Hematopoietic multipotent progenitor cell treated with erythropoietin and hydrocortisone succinate and interleukin-3 and kit ligand, for 6 days (in vitro differentiated cells): ENCODE data around the gene CFC1.
"Not testable (repeated sequence)": the region's sequence is repeated elsewhere in the genome, so short reads cannot be mapped to it uniquely, and the experiment has no call there.

Experiments used
- DNase-seq: peaks from one replicate; pipeline ENCODE4 v3.0.0-alpha.2; 2015

Gene CFC1

DNA sequence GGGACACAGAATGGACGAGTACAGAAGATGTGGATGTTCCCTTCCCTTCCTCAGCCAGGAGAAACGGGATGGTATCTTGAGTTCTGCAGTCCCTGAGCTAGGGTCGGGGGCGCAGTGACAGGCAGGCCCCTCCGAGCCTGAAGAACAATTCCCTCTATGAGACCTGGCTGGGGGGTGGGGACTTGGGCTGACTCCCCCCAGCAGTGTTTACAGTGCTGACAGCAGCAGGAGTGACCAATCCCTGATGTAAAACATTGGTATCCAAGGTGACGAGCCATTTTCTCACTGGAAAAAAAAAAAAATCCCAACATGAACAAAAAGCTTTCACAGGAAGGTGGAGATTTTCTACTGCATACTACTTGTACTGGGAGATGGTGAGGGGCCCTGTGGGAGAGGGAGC, at the start of gene CFC1:
Gene CFC1 (minus strand): TSS at position 183 of the 400 bp plus-strand sequence. CDS start 288 bp downstream, outside the sequence.
- DNase-seq: not testable (repeated sequence)

DNA sequence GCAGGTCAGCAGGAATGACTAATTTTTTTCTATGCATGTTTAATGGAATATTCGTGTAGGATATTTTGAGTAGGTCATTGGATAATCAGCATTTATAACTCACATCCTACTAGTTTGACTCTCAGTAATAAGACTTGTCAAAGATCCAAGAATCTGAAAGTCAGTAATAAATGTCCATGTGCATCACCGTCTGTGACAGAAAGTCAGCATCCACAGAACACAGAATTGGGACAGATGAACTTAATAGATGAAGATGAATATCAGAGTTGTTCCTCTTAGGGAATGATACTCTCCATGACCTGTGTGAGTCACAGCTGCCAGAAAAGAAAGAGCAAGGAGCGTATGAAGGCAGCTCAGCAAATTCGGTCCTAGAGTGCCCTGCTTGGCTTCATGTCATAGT, 42.3 kb upstream of the CFC1 start:
- DNase-seq: not testable (repeated sequence)

DNA sequence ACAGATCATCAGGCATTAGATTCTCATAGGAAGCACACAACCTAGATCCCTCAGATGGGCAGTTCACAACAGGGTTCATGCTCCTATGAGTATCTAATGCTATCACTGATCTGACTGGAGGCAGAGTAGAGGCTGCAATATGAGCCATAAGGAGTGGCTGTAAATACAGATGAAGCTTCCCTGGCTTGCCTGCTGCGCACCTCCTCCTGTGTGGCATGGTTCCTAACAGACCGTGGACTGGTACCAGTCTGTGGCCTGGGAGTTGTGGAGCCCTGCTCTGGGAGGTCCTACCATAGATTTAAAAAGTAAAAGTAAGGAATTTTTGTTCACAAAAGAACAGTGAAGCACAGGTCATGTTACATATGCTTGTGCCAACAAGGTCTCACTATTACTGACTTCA, 39.6 kb upstream of the CFC1 start:
- not testable (repeated sequence) for DNase-seq

DNA sequence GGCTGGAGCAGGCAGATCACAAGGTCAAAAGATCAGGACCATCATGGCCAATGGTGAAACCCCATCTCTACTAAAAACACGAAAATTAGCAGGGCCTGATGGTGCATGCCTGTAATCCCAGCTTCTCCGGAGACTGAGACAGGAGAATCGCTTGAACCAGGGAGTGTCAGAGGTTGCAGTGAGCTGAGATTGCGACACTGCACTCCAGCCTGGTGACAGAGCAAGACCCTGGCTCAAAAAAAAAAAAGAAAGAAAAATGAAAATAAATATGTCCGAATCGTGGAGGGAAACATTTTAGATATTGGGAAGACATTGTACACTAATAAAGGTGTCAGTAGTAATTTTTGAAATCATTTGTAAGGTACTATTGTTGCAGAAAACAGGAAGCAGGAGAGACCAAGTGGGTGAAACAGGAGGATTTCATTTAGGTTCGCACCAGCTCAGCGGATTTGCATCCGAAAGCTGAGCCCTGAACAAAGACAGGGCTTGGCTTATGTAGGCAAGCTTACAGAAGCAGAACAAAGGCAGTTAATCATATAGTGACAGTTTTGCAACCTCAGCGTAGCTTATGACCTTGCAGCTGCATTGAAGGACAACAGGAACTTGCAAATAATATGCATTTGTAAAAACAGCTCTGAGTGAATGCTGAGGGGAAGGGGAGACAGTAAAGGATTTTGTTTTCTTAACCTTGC, 29.6 kb upstream of the CFC1 start:
- DNase-seq: not testable (repeated sequence)

DNA sequence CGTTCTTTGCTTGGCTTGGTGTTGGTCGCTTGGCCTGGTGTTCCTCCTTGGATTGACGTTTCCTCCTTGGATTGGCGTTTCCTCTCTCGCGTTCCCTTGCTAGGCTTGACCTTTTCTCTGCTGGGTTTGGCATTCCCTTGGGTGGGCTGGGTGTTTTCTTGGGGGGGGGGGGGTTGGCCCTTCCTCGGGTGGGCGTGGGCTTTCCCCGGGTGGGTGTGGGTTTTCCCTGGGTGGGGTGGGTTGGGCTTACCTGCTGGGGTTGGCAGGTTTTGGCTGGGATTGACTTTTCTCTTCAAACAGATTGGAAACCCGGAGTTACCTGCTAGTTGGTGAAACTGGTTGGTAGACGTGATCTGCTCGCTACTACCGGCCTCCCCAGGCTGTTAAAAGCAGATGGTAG, 11.8 kb upstream of the CFC1 start, which contains the start of gene POTEJ:
Gene POTEJ (plus strand): TSS at position 301 of the 400 bp plus-strand sequence. CDS start 93 bp downstream, at position 394.
- not testable (repeated sequence) for DNase-seq

DNA sequence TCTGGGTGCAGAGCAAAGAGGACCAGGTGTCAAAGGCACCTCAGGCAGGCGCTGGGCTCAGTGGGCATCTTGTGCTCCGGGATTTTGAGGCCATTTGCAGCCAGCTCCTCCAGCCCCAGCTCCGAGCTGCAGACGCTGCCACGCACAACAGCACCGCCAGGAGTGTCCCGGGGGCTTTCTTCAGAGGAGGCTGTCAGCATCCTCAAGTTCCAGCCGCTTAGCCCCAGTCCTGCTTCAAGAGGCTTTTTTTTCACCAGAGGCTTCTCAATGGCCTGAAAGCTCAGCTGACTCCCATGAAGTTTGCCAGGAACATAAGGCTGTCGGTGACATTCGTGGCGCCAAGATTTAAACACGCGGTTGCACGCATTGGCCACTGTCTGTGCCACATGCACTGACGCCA, 11.1 kb upstream of the CFC1 start:
- not testable (repeated sequence) for DNase-seq

DNA sequence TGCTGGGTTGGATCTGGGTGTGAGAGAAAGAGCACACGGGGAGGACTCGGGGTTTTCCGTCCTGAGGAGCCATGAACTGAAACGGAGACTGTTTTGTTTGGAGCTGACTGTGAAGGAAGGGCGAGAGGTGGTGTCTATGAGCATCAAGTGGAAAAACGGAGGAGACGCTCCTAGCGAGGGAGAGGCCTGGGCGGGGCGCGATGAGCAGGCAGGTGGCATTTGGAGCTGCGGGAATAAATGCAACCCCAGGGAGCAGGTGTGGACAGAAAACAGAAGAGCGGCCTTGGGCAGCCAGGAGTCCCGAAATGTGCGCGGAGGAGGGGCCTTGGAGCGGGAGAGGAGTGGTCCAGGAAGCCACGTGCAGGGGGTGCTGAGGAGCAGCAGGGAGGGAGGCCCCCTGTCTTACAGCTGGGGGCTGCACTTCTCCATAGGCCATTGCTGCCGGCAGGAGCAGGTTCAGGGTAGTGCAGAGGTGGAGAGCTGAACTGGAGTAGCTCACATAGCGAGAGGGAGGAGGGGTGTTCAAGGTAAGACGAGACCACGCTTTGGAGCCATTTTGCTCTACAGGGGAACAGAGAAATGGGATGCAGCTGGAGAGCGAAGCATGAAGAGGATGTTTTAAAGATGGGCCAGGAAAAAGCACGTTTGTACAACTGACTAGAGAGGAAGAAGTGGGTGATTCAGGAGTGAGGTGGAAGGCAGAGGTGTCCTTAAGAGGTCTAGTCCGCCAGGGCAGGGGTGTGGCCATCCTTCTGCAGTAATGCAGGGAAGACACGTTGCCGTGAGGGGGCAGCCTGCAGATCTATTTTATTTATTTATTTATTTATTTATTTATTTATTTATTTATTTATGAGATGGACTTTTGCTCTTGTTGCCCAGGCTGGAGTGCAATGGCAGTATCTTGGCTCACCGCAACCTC, 9.9 kb upstream of the CFC1 start:
- DNase-seq: not testable (repeated sequence)

DNA sequence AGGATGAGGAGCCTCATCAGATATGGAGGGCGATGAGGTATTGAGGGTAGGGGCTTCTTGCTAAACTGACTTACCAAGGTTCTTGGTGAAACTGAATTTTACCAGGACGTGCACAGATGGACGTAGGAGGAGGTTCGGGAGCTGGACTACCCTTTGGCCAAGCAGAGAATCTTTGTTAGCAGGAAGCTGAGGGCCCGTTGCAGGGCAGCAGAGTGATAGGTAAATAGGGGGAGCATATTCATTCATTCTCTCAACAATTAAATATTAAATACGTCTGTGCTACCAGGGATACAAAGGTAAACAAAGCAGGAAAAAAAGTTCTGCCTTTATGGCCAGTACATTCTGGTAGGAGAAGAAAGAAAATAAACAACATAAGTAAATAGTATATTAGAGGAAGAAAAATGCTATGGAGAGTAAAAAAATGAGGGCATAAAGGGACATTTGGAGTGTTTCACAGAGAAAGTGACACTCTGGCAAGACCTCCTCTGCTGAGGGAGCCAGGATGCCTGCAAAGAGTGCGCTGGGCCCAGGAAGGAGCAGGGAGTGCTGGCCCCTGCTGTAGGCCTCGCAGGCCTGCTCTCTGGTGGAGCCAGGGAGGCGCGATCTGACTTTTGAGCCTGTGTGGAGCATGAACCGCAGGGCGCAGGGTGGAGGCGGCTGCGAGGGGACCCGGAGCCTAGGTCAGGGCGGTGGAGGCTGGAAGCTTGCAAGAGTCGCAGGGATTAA, 9.1 kb upstream of the CFC1 start:
- DNase-seq: not testable (repeated sequence)

DNA sequence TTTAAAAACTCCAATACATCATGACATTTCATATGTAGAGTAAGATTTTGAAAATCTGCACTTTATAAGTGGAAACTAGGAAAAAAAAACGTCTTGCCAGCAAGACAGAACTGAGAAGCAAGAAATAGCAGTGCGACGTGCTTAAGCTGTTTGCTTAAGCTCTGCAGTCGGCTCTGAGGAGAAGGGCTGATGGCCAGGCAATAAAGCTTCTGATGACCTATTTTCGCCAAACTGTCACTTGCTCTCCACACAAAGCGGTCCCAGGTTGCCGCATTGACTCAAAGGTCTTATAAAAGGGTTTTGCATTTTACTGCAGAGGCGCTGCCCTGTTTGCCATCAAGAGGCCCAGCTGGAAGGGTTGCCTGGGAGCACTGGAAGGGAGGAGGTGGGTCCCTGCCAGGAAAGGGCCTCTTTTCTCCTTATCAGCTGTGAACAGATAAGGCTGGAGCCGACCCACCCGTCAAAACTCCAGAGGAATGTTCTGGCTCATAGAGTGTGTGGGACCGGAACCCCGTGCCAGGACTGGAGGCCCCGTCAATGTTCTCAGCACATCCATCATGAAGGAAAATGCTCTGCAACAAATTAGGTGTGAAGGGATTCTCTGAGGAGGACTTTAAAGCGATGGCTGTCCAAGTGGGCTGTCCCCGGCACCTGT, 2.4 kb upstream of the CFC1 start:
- not testable (repeated sequence) for DNase-seq

DNA sequence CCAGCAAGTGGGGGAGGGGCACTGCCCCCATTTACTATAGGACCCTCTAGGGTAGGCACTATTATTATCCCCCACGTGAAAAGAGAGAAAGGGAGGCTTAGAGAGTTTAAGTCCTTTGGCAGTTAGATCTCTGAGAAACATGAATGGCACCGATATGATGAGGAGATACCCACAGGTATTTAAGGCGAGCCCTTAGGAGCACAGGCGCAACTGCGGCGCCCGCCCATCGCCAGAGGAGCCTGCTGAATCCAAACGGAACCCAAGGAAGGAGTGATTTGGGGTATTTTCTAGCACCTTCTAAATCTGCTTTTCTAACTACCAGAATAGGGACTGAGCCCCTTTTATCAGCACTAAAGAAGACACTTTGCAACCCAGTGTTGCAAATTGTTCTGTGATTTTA, 551 bp upstream of the CFC1 start:
- not testable (repeated sequence) for DNase-seq

DNA sequence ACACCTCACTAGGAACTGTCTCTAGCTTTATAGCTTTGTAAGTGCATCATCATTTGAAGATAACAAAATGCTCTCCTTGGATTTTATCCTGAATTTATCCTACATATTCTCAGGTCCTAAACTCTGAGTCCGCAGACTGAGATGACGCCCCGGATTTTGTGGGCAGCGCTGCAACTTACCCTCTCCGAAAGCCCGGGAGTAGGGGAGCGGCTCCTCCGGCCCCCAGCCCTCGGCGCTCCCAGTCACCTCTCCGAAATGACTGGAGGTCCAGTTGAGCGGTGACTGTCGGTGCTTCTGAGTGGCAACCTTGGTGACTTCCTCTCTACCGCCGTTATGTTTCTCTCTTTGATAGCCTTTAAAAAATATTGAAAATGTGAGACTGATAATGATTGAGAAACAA, 912 bp downstream of the CFC1 start:
- DNase-seq: not testable (repeated sequence)

DNA sequence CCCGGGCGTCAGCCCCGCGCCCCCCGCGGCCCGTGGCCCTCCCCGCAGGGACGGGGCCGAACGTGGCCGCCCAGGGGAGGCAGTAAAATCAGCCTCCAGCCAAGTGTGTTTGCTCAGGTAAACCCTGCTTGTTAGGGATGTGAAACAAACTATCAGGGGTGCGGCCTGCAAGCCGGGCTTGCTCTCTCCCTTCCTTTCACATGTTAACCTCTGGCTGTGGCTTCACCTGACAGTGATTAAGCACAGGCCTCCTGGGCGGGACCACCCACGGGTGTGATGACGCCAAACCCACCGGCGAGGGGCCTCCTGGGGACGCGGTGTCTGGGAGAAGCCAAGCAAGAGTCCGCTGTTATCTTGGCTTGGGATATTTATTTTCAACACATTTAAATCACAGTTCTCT, 1.4 kb downstream of the CFC1 start:
- not testable (repeated sequence) for DNase-seq

DNA sequence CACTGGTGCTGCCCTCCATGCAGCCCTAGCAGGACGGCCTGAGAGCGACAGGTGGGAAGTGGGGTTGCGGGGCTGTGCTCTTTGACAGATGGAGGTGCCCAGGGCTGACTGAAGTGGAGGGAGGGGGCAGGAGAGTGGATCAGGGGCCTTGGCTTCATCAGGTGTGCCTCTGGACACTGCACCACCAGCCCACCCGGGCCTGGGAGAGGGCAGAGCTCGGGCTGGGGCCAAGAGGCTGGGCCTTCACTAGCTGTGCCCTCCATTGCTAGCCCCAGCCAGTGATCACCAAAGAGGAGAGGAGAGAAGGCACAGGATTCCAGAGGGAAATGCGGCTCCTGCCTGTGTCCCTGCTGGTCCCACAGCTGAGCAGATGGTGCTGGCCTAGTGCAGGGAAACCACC, 2.6 kb downstream of the CFC1 start:
- not testable (repeated sequence) for DNase-seq

DNA sequence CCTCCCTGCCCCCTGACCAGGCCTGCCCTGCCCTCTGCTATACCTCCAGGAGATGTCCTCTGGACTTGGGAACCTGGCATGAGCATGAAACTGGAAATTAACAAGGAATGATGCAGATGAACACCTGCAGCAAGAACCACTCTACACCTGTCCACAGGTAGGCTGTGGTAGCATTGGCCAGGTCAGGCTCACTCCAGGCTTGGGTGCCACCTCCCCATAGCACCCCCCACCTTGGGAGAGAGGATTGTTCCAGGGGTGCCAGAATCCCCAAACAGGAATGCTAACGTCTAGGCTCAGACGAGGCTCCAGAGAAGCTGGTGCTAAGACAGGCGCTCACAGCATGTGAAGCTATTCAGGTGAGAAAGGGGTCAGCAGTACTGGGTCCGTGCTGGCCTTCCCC, 5.4 kb downstream of the CFC1 start:
- DNase-seq: not testable (repeated sequence)

DNA sequence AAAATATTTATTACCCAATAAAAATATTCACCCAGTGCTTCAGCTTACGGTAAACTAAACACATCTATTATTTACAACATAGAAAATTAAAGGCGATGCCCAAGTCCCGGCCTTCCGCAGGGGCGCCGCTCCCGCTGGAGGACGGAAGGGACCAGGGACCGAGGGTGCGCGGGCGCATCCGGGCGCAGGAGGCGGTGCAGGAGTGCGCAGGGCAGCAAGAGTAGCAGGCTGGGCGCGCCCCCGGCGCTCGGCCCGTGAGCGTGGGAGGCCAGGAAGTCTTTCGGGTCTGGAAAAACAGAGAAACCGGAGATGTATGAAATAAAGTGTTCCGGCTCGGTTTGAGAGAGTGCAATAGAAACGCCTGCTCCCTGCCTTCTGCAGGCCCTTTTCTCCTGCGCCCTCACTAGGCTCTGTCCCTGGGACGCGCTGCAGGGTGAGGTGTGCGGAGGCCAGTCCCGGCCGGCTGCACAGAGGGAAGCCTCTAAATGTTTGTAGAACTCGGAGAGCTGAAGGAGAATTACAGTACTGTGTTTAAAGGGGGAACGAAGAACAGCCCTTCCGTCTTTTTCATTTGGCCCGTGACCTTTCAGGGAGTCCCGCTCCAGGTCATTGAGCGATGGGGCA, 6.5 kb downstream of the CFC1 start:
- not testable (repeated sequence) for DNase-seq

DNA sequence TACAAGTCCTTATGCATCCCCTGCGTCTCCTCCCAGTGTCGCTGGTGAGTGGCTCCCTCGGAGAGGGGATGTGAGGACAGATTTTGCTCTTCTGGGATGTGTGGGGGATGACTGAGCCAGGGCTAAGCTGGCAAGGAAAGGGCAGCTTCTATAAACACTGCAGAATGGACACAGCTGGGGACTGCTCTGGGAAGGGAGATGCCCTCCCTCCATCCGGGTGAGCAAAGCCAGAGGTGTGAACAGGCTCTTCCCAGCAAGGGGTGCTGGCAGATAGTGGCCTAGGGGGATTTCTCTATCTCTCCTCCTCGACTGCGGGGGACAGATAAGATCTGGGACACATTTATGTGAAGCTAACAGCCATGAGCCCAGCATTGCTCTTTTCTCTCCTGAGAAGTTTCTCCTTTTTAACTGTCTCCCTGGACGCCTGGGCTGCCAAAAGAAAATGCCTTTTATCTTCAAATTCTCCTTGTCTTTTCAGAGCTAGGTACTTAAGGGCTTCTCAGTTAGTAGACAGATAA, 8.5 kb downstream of the CFC1 start:
- DNase-seq: not testable (repeated sequence)

DNA sequence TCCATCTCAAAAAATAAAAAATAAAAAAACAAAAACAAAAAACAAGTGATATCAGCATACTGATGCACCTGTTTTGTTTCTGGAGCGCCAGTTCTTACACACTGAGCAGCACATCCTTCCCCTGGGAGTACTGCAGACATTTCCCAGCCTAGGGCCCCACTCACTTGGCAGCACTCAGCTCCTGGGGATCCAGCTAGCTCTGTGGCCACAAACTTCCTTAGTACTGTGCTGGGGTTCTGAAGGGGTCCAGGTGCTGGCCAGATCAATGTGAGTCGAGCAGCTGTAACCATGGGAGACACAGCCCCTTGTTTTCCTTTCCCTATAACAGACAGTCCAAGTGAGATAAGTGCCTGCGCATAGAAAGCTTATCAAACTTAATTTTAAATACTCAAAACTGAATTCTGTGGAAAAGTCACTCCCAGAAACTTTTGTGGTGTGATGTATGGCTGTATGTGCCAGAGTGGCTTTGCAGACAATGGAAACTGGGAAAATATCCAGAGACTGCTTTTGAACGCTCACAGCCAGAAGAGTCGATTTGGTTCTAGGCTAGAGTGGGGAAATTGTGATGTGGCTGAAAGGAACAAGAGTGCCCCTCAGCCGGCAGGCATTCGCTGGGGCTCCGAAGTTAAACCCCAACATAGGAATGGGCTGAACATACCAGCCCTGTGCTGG, 9.1 kb downstream of the CFC1 start:
- DNase-seq: not testable (repeated sequence)

DNA sequence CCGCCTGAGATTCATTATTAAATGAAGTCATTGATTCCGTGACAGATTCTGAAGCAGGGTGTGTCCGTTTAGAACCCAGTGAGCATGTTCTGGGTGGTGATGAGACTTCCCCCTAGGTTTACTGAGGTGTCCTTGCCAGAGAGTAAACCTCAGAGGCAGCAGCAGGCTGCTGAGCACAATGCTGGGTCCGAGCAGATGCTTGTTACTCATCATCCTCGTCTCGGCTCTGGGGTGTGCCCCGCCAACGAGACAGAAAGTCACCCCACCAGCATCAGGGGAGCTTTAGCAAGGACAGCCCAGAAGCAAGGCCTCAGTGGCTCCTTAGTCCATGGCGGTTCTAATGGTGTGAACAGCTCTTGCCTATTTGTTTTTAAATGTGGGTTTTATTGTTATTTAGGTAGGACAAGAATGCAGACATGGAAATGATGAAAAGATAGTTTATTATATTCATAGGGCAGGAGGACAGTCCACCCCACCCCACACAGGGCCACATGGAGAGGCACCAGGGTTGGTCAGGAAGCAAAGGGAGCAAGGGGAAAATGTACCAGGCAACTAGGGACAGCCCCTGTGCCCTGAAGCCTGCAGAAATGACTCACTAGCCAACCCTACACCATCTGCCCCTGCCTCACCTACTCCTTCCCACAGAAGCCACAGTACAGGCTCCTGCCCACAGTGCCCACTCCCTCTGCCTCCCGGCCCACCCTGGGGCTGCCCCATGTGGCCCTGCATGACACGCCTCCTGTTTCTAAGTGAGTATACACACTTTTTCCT, 10.5 kb downstream of the CFC1 start:
- not testable (repeated sequence) for DNase-seq

DNA sequence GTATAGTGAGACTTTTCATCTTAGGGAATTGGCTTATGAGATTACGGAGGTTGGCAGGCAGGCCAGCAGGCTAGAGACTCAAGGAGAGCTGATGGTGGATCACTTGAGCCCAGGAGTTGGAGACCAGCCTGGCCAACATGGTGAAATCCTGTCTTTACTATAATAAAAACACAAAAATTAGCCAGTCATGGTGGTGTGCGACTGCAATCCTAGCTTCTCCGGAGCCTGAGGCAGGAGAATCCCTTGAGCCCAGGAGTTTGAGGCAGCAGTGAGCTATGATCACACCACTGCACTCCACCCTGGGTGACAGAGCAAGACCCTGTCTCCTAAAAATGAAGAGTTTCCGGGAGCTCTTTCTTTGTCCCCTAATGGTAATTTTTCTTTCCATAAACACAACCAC, 14.6 kb downstream of the CFC1 start:
- DNase-seq: not testable (repeated sequence)

DNA sequence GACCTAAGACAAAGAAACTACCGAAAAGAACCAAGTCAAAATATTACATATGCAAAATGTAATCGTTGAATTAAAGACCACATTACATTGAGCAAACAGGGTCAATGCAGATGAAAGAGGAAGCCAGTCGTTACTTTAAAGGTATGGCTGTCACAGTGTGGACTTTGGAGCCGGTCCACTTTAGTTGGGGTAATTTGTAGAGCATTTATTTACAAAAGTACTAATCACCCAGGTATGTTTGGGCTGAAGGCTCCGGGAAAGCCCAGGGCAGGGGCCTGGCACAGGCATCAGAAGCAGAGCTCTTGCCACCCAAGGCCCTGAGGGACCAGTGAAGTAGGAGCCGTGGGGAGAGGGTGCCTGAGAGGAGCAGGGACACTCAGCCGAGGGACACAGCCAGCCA, 15.8 kb downstream of the CFC1 start:
- DNase-seq: not testable (repeated sequence)
